ENCODE data around the gene DAPP1. TPM values are rescaled to one million over a fixed set of nuclear protein-coding genes. Genes with fewer than 3 reads are reported as not detected.

The DAPP1 gene
- total and polyA plus RNA-seq, 2 of the 4 experiments (the other 2 are of a cell fraction) = not detected

- no peak overlapping the region for H2AK5ac ChIP-seq (ENCODE audit: low read depth, low read length)
- H4K91ac ChIP-seq (ENCODE audit: insufficient read depth, low read depth, low read length) = no peak overlapping the region
- in situ Hi-C loops (cut with MboI; ENCODE audit: low sequenced_read_pairs) (loop anchor here (10.0 kb wide), 1 partner anchor 236 kb away; the partner anchor contains the start of gene TRMT10A), dilution Hi-C loops (cut with HindIII; ENCODE audit: low sequenced_read_pairs, unreplicated experiment) (no loop called here), intact Hi-C loops (cut with micrococcal nuclease) (no loop called here)
- H3K18ac ChIP-seq (ENCODE audit: low read depth, low read length) = no peak overlapping the region
- no peak overlapping the region for H2BK20ac ChIP-seq (ENCODE audit: low read depth, low read length)
- H3K56ac ChIP-seq (ENCODE audit: extremely low read depth, insufficient read depth, low read length) = no peak overlapping the region
- no peak overlapping the region for H2AK9ac ChIP-seq (replicated peaks; ENCODE audit: low read depth, low read length, poor library complexity)
- POLR2A ChIA-PET (ENCODE audit: unreplicated experiment) = no interaction called here
- peaks cover 5% of the 10 kb centered on the region; the same call in 1 of the 2 replicates for H3K27me3 ChIP-seq (ENCODE audit: control insufficient read depth, insufficient read depth, low read length)
- no peak overlapping the region for H2BK15ac ChIP-seq (ENCODE audit: low read depth, low read length)
- H4K20me1 ChIP-seq (ENCODE audit: insufficient read depth, low read length) = no peaks in the 10 kb centered on the region
- no peaks in the 10 kb centered on the region for H3K79me1 ChIP-seq (ENCODE audit: low read depth in 1 of 2, low read length in 2 of 2)
- no peaks in the 10 kb centered on the region; the same call in 1 of the 2 replicates for H3K9me3 ChIP-seq (ENCODE audit: control insufficient read depth, insufficient read depth, low read length)
- no peak overlapping the region for H3K23ac ChIP-seq (ENCODE audit: low read depth, low read length)
- no peak overlapping the region for H2BK120ac ChIP-seq (ENCODE audit: low read depth, low read length)
- H4K8ac ChIP-seq (ENCODE audit: low read depth in 2 of 2, low read length in 2 of 2) = no peak overlapping the region
- BruUV-seq (replicated peaks) = no TSS peak
- H3K4me1 ChIP-seq (ENCODE audit: control insufficient read depth, insufficient read depth, low read length) = no peaks in the 10 kb centered on the region
- TF ChIP-seq ELK1 (IDR thresholded peaks at IDR 0.05; ENCODE audit: borderline replicate concordance, low read depth, low read length) (no peak), BHLHE40 (IDR thresholded peaks at IDR 0.05; ENCODE audit: low read depth, low read length) (no peak), POLR2A (IDR thresholded peaks at IDR 0.05; ENCODE audit: low read depth, low read length) (no peak), RCOR1 (IDR thresholded peaks at IDR 0.05; ENCODE audit: insufficient replicate concordance, low read length) (no peak), CHD1 (IDR thresholded peaks at IDR 0.05; ENCODE audit: low read depth, low read length) (no peak), MAFK (IDR thresholded peaks at IDR 0.05; ENCODE audit: low read depth, low read length) (no peak), RFX5 (IDR thresholded peaks at IDR 0.05; ENCODE audit: low read depth, low read length) (no peak), USF2 (IDR thresholded peaks at IDR 0.05; ENCODE audit: low read depth, low read length) (no peak), SMC3 (IDR thresholded peaks at IDR 0.05; ENCODE audit: low read depth, low read length) (no peak), MXI1 (IDR thresholded peaks at IDR 0.05; ENCODE audit: borderline replicate concordance, low read depth, low read length) (no peak), NFE2L2 (IDR thresholded peaks at IDR 0.05; ENCODE audit: low read depth, low read length) (no peak)
- H3K27ac ChIP-seq (ENCODE audit: insufficient read depth, low read length) = no peak overlapping the region
- no peak overlapping the region for H3K4me2 ChIP-seq (ENCODE audit: low read depth, low read length)
- ATAC-seq (ENCODE audit: low read depth) = no peak
- H4K5ac ChIP-seq (ENCODE audit: low read depth, low read length) = no peak overlapping the region
- no peak overlapping the region for H3K4ac ChIP-seq (ENCODE audit: low read depth, low read length)
- no peak overlapping the region for H2BK5ac ChIP-seq (ENCODE audit: low read depth, low read length, poor library complexity, severe bottlenecking)
- H3K36me3 ChIP-seq (ENCODE audit: control insufficient read depth, insufficient read depth, low read length) = no peaks in the 10 kb centered on the region
- no peak overlapping the region for H2AFZ ChIP-seq (replicated peaks; ENCODE audit: low read length, poor library complexity)
- H3K14ac ChIP-seq (replicated peaks; ENCODE audit: low read depth, low read length) = no peak overlapping the region
- no peak overlapping the region for H3K9ac ChIP-seq (ENCODE audit: low read depth, low read length)
- DNase-seq = no peak
- H3K4me3 ChIP-seq (ENCODE audit: insufficient read depth, low read depth, low read length) = no peak overlapping the region
- no peaks in the 10 kb centered on the region for H3K9me1 ChIP-seq (ENCODE audit: insufficient read depth, low read length)
- no CpG with 5 or more reads among the region's 1 CpG for WGBS, 2 experiments (ENCODE audit: extremely low coverage in 2 of 2, insufficient read length in 1 of 2)
- CTCF ChIA-PET = no interaction called here
These were observed 16.2 kb upstream of the DAPP1 start for GRCh38 chr4:99800332-99801004.
